ENCODE data around the gene SLC36A4. TPM values are rescaled to one million over a fixed set of nuclear protein-coding genes. Genes with fewer than 3 reads are reported as not detected.

SLC36A4 gene
- total RNA-seq, 3 donors from 2014 or later: 8.3 to 20.1 (median 14.2) TPM

DNA sequence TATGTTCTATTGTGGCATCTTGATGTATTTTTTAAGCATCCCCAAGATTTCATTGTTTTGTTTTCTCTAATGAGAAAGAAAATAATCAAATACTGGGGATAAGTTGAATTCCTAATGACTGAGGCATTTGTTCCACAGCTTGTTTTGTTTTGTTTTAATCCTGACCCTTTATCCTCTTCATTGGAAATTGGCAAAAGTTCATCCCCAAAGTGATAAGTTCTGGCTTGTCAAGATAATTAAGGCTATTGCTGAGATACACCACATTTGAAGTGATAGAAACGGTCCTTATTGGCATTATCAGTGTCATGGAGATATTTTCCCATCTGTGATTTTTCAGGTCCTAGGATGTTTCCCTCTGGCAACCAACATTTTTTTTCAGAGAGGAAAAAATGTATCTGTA is 65.0 kb downstream of the SLC36A4 start:
- TF ChIP-seq, protein P1, sequence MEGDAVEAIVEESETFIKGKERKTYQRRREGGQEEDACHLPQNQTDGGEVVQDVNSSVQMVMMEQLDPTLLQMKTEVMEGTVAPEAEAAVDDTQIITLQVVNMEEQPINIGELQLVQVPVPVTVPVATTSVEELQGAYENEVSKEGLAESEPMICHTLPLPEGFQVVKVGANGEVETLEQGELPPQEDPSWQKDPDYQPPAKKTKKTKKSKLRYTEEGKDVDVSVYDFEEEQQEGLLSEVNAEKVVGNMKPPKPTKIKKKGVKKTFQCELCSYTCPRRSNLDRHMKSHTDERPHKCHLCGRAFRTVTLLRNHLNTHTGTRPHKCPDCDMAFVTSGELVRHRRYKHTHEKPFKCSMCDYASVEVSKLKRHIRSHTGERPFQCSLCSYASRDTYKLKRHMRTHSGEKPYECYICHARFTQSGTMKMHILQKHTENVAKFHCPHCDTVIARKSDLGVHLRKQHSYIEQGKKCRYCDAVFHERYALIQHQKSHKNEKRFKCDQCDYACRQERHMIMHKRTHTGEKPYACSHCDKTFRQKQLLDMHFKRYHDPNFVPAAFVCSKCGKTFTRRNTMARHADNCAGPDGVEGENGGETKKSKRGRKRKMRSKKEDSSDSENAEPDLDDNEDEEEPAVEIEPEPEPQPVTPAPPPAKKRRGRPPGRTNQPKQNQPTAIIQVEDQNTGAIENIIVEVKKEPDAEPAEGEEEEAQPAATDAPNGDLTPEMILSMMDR (IDR thresholded peaks at IDR 0.05): no peak
- ATAC-seq (no peak), DNase-seq (no peak)
- Histone ChIP-seq H3K9me3 (no peaks in the 10 kb centered on the region), H3K4me1 (ENCODE audit: low read depth) (no peaks in the 10 kb centered on the region), H3K36me3 (ENCODE audit: low read depth) (no peaks in the 10 kb centered on the region), H3K4me3 (no peak overlapping the region)
- intact Hi-C loops (cut with DNase I, micrococcal nuclease): no loop called here

DNA sequence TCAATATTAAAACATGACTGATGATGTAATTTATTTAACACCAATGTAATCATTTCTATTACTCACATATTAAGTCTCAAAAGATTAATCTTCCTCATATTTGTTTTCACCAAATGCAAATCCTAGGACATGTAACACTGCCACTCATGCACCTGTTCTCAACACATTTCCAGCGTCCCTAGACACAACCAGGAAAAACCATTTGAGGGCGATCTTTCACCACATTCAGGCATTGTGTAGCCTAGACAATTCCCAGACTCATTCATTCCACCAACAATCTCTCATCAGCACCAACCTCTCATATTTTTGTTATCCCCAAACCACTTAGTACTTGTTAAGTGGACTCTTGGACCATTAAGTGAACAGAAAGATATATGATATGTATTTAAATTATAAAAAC is 66.1 kb downstream of the SLC36A4 start:
- Histone ChIP-seq H3K9me3 (no peaks in the 10 kb centered on the region), H3K4me3 (no peak overlapping the region), H3K36me3 (ENCODE audit: low read depth) (no peaks in the 10 kb centered on the region), H3K4me1 (ENCODE audit: low read depth) (no peaks in the 10 kb centered on the region)
- DNase-seq (no peak), ATAC-seq (peak; percentile 60)
- TF ChIP-seq, protein P1 (IDR thresholded peaks at IDR 0.05): no peak
- intact Hi-C loops (cut with DNase I, micrococcal nuclease): no loop called here

DNA sequence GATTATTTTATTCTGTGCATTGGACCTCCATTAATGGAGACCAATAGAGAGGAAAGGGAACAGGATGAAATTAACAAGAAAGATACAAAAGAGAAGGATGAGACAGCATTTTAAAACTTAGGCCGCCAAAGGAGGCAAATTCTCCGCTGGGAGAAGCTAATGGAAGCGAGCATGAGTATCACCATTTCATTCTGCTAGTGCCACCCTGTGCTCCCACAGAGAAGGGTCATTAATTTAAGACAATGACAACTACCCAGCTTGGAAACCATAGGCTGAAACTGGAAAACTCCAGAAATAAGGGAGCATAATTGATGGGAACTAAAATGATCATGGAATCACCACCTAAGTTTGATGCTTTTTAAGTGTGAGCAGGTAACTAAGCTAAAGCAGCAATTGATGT is 69.2 kb downstream of the SLC36A4 start:
- H3K4me3 ChIP-seq: no peak overlapping the region
- TF ChIP-seq, protein P1 (IDR thresholded peaks at IDR 0.05): no peak
- no peak for DNase-seq
- H3K36me3 ChIP-seq (ENCODE audit: low read depth): no peaks in the 10 kb centered on the region
- peaks cover 2% of the 10 kb centered on the region for H3K4me1 ChIP-seq (ENCODE audit: low read depth)
- H3K9me3 ChIP-seq: no peaks in the 10 kb centered on the region
- no peak for ATAC-seq
- intact Hi-C loops (cut with DNase I, micrococcal nuclease): no loop called here

DNA sequence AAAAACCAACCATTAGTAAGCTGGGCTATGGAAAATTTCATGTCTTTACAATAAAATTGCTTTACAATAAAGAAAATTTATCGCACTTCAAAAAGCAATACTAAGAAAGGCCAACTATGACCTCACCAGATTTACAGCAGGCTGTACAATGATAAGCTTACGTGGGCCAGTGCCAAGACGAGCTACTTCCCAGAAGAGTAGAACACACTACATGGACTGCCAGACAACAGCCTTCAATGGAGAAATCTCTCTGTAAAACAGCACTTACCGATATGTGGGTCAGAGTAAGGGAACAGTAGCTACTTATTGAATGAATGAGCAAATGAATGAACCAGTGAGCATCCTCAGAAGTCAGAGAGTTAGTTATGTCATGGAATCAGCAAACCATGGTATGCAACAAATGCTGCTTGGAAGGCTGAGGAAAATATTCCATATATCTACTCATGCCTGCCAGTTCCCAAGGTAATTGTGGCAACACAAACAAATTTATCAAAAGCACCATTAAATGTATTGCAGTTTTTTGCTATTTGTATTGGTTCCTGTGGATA is 74.4 kb downstream of the SLC36A4 start:
- no peaks in the 10 kb centered on the region for H3K36me3 ChIP-seq (ENCODE audit: low read depth)
- no peaks in the 10 kb centered on the region for H3K9me3 ChIP-seq
- ATAC-seq (peak; percentile 99), DNase-seq (peak; percentile 68 to 94 (median 73))
- TF ChIP-seq, protein P1 (IDR thresholded peaks at IDR 0.05): no peak
- intact Hi-C loops (cut with DNase I, micrococcal nuclease): no loop called here
- peaks cover 9% of the 10 kb centered on the region for H3K4me1 ChIP-seq (ENCODE audit: low read depth)
- H3K4me3 ChIP-seq: no peak overlapping the region

DNA sequence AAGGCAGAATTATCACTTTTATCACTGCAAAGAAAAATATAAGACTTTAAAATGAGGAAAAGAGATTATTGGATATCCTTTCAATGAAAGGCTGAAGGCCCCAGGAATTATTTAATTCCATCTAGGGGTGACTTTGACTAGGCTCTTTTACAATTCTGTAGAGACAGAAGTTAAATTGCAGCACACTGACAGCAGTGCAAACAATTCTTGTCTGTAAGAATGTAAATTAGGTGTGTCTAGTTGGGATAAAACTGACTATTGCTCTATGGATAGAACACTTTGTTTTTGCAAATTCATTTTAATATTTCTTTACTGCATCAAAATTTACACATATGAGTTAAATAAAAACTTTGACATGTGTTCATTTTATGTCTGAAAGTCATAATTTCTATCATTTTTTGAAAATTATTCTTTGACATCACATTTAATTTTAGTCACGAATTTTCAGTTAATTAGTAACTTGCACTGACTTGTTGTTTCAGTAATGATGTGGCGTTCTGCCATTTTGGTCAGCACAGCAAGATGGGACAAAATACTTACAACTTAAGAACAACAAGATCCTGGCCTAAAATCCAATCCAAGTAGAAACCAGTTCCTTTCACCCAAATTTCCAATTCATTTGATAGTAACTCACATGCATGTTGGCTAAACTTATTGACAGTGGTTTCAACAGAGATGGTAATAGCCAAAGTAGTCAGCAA is 75.1 kb downstream of the SLC36A4 start:
- no peak overlapping the region for H3K4me3 ChIP-seq
- DNase-seq: peak in 1 of 3 donors; percentile 24
- TF ChIP-seq, protein P1 (IDR thresholded peaks at IDR 0.05): no peak
- no peaks in the 10 kb centered on the region for H3K9me3 ChIP-seq
- H3K4me1 ChIP-seq (ENCODE audit: low read depth): peaks cover 9% of the 10 kb centered on the region
- intact Hi-C loops (cut with DNase I, micrococcal nuclease): no loop called here
- H3K36me3 ChIP-seq (ENCODE audit: low read depth): no peaks in the 10 kb centered on the region
- peak; percentile 74 for ATAC-seq

Measured in mucosa of descending colon (tissue), 3 donors.